NT2/D1 (cell line): Measurements from ENCODE around the gene HS1BP3.

Experiments
- SUZ12 ChIP-seq: IDR thresholded peaks from 2 replicates; pipeline ENCODE4 v1.6.1; 2011; ENCODE audit not compliant: insufficient read length, insufficient read depth; ENCODE audit errors: extremely low read depth
- YY1 ChIP-seq: IDR thresholded peaks from 2 replicates; pipeline ENCODE4 v1.6.1; 2011; ENCODE audit not compliant: insufficient read length, insufficient read depth
- ZNF274 ChIP-seq: IDR thresholded peaks from 2 replicates; pipeline ENCODE4 v1.6.1; 2011; ENCODE audit warnings: mild to moderate bottlenecking, low read depth, low read length

DNA sequence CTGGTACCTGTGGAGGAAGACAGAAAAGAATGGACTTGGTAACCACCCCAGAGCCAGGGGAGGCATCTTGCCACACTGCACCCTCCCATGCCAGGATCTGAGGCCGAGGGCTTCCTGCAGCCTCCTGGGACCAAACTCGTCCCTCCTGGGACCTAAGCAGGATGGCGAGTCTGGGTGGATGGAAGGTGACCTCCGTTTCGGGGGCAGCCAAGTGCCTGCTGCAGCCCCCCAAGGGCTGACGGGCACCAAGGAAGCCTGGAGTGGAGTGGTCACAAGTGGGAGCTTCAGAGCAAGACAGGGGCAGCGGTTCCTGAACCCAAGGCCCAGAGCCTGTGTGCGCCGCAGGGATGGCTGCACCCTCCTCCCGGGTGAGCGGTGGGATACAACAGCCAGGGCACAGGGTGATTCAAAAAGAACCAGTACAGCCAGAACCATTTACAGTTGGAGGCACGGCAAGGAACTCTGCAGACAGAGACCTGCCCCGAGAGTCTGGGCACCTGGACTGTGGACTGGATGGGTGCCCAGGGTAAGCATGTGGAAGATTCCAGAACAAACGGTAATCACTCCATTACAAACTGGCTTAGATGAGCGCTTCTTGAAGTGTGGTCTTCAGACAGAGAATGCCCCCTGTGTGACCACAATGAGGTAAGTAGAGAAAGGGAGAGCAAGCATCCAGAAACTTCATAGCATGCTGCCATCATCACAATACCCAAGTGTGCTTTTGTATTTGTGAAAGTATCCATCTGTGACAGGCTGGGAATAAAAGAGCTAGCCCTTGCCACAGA, 12.1 kb downstream of the HS1BP3 start:
- TF ChIP-seq ZNF274 (no peak), YY1 (no peak), SUZ12 (no peak)
